CD8-positive, alpha-beta memory T cell (primary cell): Measurements from ENCODE around the gene GRIN2D. TPM values are rescaled to one million over a fixed set of nuclear protein-coding genes. Genes with fewer than 3 reads are reported as not detected.

ENCODE experiments used
- CTCF ChIA-PET: fragments of 350-600 bp; sonication (Branson Sonifier 250); formaldehyde crosslinking; loops from one replicate; lab custom pipeline; 2021; ENCODE audit warnings: antibody characterized with exemption; lab: Charles Lee
- POLR2A ChIA-PET: fragments of 350-600 bp; sonication (Branson Sonifier 250); formaldehyde crosslinking; loops from one replicate; lab custom pipeline; 2021; ENCODE audit warnings: antibody characterized with exemption; lab: Charles Lee
- DNase-seq, 5 donors: peaks; one replicate each; pipeline versions ENCODE4 v3.0.0 to v3.0.0-alpha.2; 2020 to 2022; ENCODE audit warnings: mixed read lengths in 1 of 5
- H3K27ac ChIP-seq: one replicate; pipeline ENCODE4 v1.7.0; 2013; ENCODE audit warnings: low read depth, mild to moderate bottlenecking, low read length, moderate library complexity
- H3K27me3 ChIP-seq: 2 replicates; pipeline ENCODE4 v1.7.0; 2013; ENCODE audit warnings: low read length, mild to moderate bottlenecking; ENCODE audit not compliant: insufficient read depth, poor library complexity, severe bottlenecking
- H3K36me3 ChIP-seq: 2 replicates; pipeline ENCODE4 v1.7.0; 2013; ENCODE audit warnings: mild to moderate bottlenecking, low read length, moderate library complexity; ENCODE audit not compliant: insufficient read depth
- H3K4me1 ChIP-seq: 2 replicates; pipeline ENCODE4 v1.7.0; 2013; ENCODE audit warnings: mild to moderate bottlenecking, low read length, moderate library complexity; ENCODE audit not compliant: insufficient read depth
- H3K4me3 ChIP-seq: 2 replicates; pipeline ENCODE4 v1.7.0; 2013; ENCODE audit warnings: mild to moderate bottlenecking, low read length
- H3K9me3 ChIP-seq: 2 replicates; pipeline ENCODE4 v1.7.0; 2013; ENCODE audit warnings: mild to moderate bottlenecking, low read length
- H3K27ac Mint-ChIP-seq, 8 donors: one replicate each; pipeline ENCODE4 v1.8.0; 2020 to 2021; ENCODE audit warnings: mixed read lengths in 8 of 8, mild to moderate bottlenecking in 6 of 8, inconsistent platforms in 3 of 8, moderate library complexity in 3 of 8
- H3K27me3 Mint-ChIP-seq, 2 donors: one replicate each; pipeline ENCODE4 v1.8.0; 2020 to 2021; ENCODE audit warnings: mixed read lengths in 2 of 2, mild to moderate bottlenecking in 1 of 2, moderate library complexity in 1 of 2
- H3K36me3 Mint-ChIP-seq, 3 donors: one replicate each; pipeline ENCODE4 v1.8.0; 2020 to 2021; ENCODE audit warnings: mixed read lengths in 3 of 3, inconsistent platforms in 1 of 3, mild to moderate bottlenecking in 1 of 3
- H3K4me1 Mint-ChIP-seq, 3 donors: one replicate each; pipeline ENCODE4 v1.8.0; 2020 to 2021; ENCODE audit warnings: mixed read lengths in 3 of 3, inconsistent platforms in 1 of 3, mild to moderate bottlenecking in 1 of 3
- H3K4me3 Mint-ChIP-seq, 7 donors: one replicate each; pipeline ENCODE4 v1.8.0; 2020 to 2021; ENCODE audit warnings: mixed read lengths in 7 of 7, mild to moderate bottlenecking in 6 of 7, moderate library complexity in 4 of 7, inconsistent platforms in 2 of 7
- H3K9me3 Mint-ChIP-seq, 5 donors: one replicate each; pipeline ENCODE4 v1.8.0; 2020 to 2022; ENCODE audit warnings: mixed read lengths in 5 of 5, mild to moderate bottlenecking in 3 of 5, moderate library complexity in 2 of 5, inconsistent platforms in 1 of 5
- polyA plus RNA-seq: library from polyadenylated mRNA; unstranded; fragments of 300-500 nt; fragmentation: Illumina TruSeq; gene quantifications from one replicate; pipeline ENCODE4 v1.2.3, GENCODE V29; 2021
- total RNA-seq, 2 experiments: library from RNA; stranded (reverse); gene quantifications; one replicate each; pipeline ENCODE4 v1.2.3, GENCODE V29; 2021

Gene GRIN2D
- total and polyA plus RNA-seq, 3 experiments from 2014 or later, result 0.05 to 0.26 (median 0.13) TPM

DNA sequence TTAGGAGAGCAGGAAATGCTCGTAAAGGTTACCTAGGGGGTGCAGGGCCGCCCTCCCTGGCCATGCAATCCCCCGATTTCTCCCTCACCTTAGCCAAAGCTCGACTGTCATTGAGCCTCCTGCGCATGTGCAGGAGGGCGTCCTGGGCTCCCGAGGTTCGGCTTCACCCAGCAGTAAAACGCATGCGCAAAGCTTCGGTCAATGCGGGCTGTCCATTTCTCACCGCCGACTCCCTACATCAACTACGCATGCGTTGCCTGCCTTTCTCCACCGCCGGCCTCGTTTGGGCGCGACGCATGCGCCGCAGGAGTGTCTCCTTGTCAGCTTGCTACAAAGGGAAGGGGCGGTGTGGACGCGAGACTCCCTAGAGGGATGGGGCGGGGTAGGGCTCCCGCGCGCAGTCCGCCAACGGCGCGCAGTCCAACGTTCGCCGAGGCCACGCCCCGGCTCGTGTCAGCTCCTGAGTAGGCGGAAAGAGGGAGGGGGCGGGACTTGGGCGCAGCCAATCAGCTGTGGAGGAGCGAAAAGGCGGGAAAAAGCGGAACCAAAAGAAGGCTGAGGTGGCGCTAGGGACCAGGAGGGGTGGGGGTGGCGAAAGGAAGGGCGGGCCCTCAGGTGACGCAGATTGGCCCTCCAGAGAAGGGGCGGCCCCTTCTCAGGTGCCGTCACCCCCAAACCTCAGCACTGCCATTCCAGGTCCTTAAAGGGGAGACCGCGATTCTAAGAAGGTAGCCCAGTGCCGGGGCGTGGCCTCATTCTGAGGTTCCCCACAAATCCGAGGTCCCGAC is 29.5 kb upstream of the GRIN2D start, which contains the start of the genes SYNGR4 and TMEM143:
SYNGR4 (plus strand) TSS at position 558 of the 788 bp plus-strand sequence. CDS start 1,476 bp downstream, outside the sequence.
TMEM143 (minus strand) TSS at position 131 of the 788 bp plus-strand sequence; CDS start at position 111, 20 bp downstream.
- H3K4me1 ChIP-seq, result peaks cover 20% of the 10 kb centered on the region
- DNase-seq, result peak; percentile 97 to 100 (median 98)
- H3K4me3 Mint-ChIP-seq, result peak within 1 kb of the TSS; percentile 81 to 92 (median 89)
- peak within 1 kb of the TSS; percentile 86 to 98 (median 93) for H3K27ac Mint-ChIP-seq
- H3K27ac ChIP-seq, result peak within 1 kb of the TSS; percentile 90
- peak within 1 kb of the TSS; percentile 99 for H3K4me3 ChIP-seq
- no peaks in the 10 kb centered on the region for H3K27me3 ChIP-seq
- ChIA-PET CTCF (interaction anchor here (0.7 to 3.7 kb wide), 8 partner anchors 10 to 1574 kb away, joined by 3 to 21 read pairs (median 4); partner anchors contain the start of gene KDELR1), POLR2A (interaction anchor here (0.5 to 3.1 kb wide), 12 partner anchors 26 to 1814 kb away, joined by 3 to 22 read pairs (median 5); partner anchors contain the start of genes KDELR1 and PPP1R15A)
- no peaks in the 10 kb centered on the region for H3K9me3 ChIP-seq
- H3K9me3 Mint-ChIP-seq, result no peaks in the 10 kb centered on the region
- peaks cover 13 to 19% (median 16%) of the 10 kb centered on the region in 3 donors for H3K4me1 Mint-ChIP-seq
- H3K36me3 ChIP-seq, result no peaks in the 10 kb centered on the region
- peaks cover 0 to 14% (median 4%) of the 10 kb centered on the region in 3 donors for H3K36me3 Mint-ChIP-seq
- H3K27me3 Mint-ChIP-seq, result no peaks in the 10 kb centered on the region

- H3K9me3 Mint-ChIP-seq, result no peaks in the 10 kb centered on the region
- H3K36me3 Mint-ChIP-seq, result peaks cover 0 to 9% (median 2%) of the 10 kb centered on the region in 3 donors
- no peaks in the 10 kb centered on the region for H3K27me3 Mint-ChIP-seq
- H3K4me1 Mint-ChIP-seq, result peaks cover 13 to 19% (median 16%) of the 10 kb centered on the region in 3 donors
- peak overlapping the region; percentile 87 for H3K27ac ChIP-seq
- no peaks in the 10 kb centered on the region for H3K9me3 ChIP-seq
- peak overlapping the region; percentile 81 to 92 (median 89) for H3K4me3 Mint-ChIP-seq
- H3K27ac Mint-ChIP-seq, result peak overlapping the region; percentile 86 to 98 (median 93)
- ChIA-PET POLR2A (interaction anchor here (1.2 to 3.1 kb wide), 4 partner anchors 27 to 196 kb away, joined by 3 to 22 read pairs (median 8); partner anchors contain the start of gene KDELR1), CTCF (interaction anchor here (1.2 to 3.7 kb wide), 5 partner anchors 26 to 161 kb away, joined by 4 to 21 read pairs (median 6); partner anchors contain the start of gene KDELR1)
- peak overlapping the region; percentile 70 for H3K4me3 ChIP-seq
- no peaks in the 10 kb centered on the region for H3K27me3 ChIP-seq
- no peak for DNase-seq
- H3K36me3 ChIP-seq, result no peaks in the 10 kb centered on the region
- peaks cover 20% of the 10 kb centered on the region for H3K4me1 ChIP-seq
Measured at GRCh38 chr19:48364598-48365348, 28.7 kb upstream of the GRIN2D start.

GRCh38 chr19:48365602-48366001 is 27.9 kb upstream of the GRIN2D start:
- ChIA-PET POLR2A (no interaction called here), CTCF (interaction anchor here (3.7 kb wide), 1 partner anchor 25 kb away, joined by 21 read pairs; the partner anchor contains the start of gene KDELR1)
- DNase-seq, result no peak
- Histone ChIP-seq H3K27ac (no peak overlapping the region), H3K4me3 (no peak overlapping the region), H3K9me3 (no peaks in the 10 kb centered on the region), H3K27me3 (no peaks in the 10 kb centered on the region), H3K36me3 (no peaks in the 10 kb centered on the region), H3K4me1 (peaks cover 20% of the 10 kb centered on the region)
- peaks cover 0 to 8% (median 2%) of the 10 kb centered on the region in 3 donors for H3K36me3 Mint-ChIP-seq
- H3K27me3 Mint-ChIP-seq, result no peaks in the 10 kb centered on the region
- H3K4me1 Mint-ChIP-seq, result peaks cover 13 to 19% (median 16%) of the 10 kb centered on the region in 3 donors
- no peak overlapping the region for H3K27ac Mint-ChIP-seq
- H3K4me3 Mint-ChIP-seq, result no peak overlapping the region
- H3K9me3 Mint-ChIP-seq, result no peaks in the 10 kb centered on the region

DNA sequence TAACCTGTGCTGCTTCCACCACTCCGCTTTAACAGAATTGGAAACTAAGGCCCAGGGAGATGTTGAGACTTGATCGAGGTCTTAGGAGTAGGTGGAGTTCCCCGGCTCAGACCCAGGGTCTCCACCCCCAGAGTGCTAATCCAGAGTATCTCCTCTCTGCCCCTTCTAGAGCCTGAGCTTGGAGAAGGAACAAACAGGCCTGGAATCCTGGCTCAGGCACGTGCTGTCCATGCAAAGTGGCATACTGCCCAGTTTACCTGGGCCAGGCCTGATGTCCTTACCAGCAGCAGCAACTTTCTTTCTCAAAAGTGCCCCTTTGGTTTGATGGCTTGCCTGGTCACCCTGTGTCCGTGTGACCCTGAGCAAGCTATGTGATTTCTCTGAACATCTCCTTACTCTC is 25.6 kb upstream of the GRIN2D start:
- H3K4me1 ChIP-seq, result peaks cover 16% of the 10 kb centered on the region
- Mint-ChIP-seq H3K9me3 (no peaks in the 10 kb centered on the region), H3K4me1 (peaks cover 6 to 15% (median 14%) of the 10 kb centered on the region in 3 donors), H3K4me3 (peak overlapping the region in 1 of 7 donors; percentile 20), H3K27ac (peak overlapping the region in 1 of 8 donors; percentile 26), H3K27me3 (no peaks in the 10 kb centered on the region), H3K36me3 (peaks cover 0 to 6% (median 0%) of the 10 kb centered on the region in 3 donors)
- ChIA-PET CTCF (interaction anchor here (1.1 kb wide), 1 partner anchor 24 kb away, joined by 3 read pairs; the partner anchor contains the start of gene KDELR1), POLR2A (no interaction called here)
- no peaks in the 10 kb centered on the region for H3K27me3 ChIP-seq
- H3K27ac ChIP-seq, result no peak overlapping the region
- H3K4me3 ChIP-seq, result no peak overlapping the region
- DNase-seq, result no peak
- H3K36me3 ChIP-seq, result no peaks in the 10 kb centered on the region
- no peaks in the 10 kb centered on the region for H3K9me3 ChIP-seq

- H3K9me3 Mint-ChIP-seq, result no peaks in the 10 kb centered on the region
- H3K4me1 Mint-ChIP-seq, result peaks cover 3 to 7% (median 6%) of the 10 kb centered on the region in 3 donors
- H3K36me3 Mint-ChIP-seq, result no peaks in the 10 kb centered on the region
- Histone ChIP-seq H3K4me3 (no peak overlapping the region), H3K27ac (no peak overlapping the region), H3K36me3 (no peaks in the 10 kb centered on the region), H3K9me3 (no peaks in the 10 kb centered on the region), H3K4me1 (peaks cover 8% of the 10 kb centered on the region), H3K27me3 (no peaks in the 10 kb centered on the region)
- DNase-seq, result no peak
- POLR2A ChIA-PET, result no interaction called here
- CTCF ChIA-PET, result no interaction called here
- H3K27me3 Mint-ChIP-seq, result no peaks in the 10 kb centered on the region
- H3K4me3 Mint-ChIP-seq, result no peak overlapping the region
- H3K27ac Mint-ChIP-seq, result no peak overlapping the region
Measured at GRCh38 chr19:48368936-48369335, 24.5 kb upstream of the GRIN2D start.

GRCh38 chr19:48370955-48371354 is 22.5 kb upstream of the GRIN2D start:
- Mint-ChIP-seq H3K4me3 (no peak overlapping the region), H3K9me3 (no peaks in the 10 kb centered on the region), H3K27ac (peak overlapping the region in 1 of 8 donors; percentile 74), H3K4me1 (no peaks in the 10 kb centered on the region), H3K36me3 (no peaks in the 10 kb centered on the region), H3K27me3 (no peaks in the 10 kb centered on the region)
- POLR2A ChIA-PET, result no interaction called here
- H3K4me1 ChIP-seq, result no peaks in the 10 kb centered on the region
- H3K9me3 ChIP-seq, result no peaks in the 10 kb centered on the region
- CTCF ChIA-PET, result interaction anchor here (1.0 kb wide), 1 partner anchor 21 kb away, joined by 3 read pairs; the partner anchor contains the start of gene KDELR1
- DNase-seq, result no peak
- H3K4me3 ChIP-seq, result no peak overlapping the region
- H3K36me3 ChIP-seq, result no peaks in the 10 kb centered on the region
- no peaks in the 10 kb centered on the region for H3K27me3 ChIP-seq
- H3K27ac ChIP-seq, result no peak overlapping the region

DNA sequence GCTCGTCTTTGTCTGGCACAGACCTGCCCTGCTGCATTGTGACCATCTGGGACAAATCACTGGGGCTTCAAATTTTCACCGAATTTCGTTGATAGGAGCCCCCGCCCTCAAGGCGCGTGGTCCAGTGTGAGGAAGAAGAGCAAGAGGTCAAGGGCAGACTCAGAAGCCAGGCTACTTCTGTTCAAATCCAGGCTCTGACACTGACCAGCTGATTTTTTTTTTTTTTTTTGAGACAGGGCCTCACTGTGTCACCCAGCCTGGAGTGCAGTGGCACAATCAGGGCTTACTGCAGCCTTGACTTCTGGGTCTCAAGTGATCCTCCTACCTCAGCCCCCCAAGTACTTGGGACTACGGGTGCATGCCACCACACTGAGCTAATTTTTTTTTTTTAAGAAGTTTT is 22.1 kb upstream of the GRIN2D start:
- ChIA-PET POLR2A (no interaction called here), CTCF (interaction anchor here (1.0 kb wide), 1 partner anchor 20 kb away, joined by 3 read pairs; the partner anchor contains the start of gene KDELR1)
- no peaks in the 10 kb centered on the region for H3K9me3 ChIP-seq
- H3K36me3 ChIP-seq, result no peaks in the 10 kb centered on the region
- DNase-seq, result no peak
- H3K4me1 Mint-ChIP-seq, result no peaks in the 10 kb centered on the region
- no peaks in the 10 kb centered on the region for H3K27me3 Mint-ChIP-seq
- H3K4me3 ChIP-seq, result no peak overlapping the region
- H3K9me3 Mint-ChIP-seq, result no peaks in the 10 kb centered on the region
- H3K4me1 ChIP-seq, result no peaks in the 10 kb centered on the region
- H3K27me3 ChIP-seq, result no peaks in the 10 kb centered on the region
- no peak overlapping the region for H3K4me3 Mint-ChIP-seq
- H3K27ac Mint-ChIP-seq, result no peak overlapping the region
- H3K36me3 Mint-ChIP-seq, result no peaks in the 10 kb centered on the region
- no peak overlapping the region for H3K27ac ChIP-seq
